Gastroesophageal sphincter (tissue), 4 donors: Measurements from ENCODE around the gene IMP3. TPM values are rescaled to one million over a fixed set of nuclear protein-coding genes. Genes with fewer than 3 reads are reported as not detected.

Experiments
- ATAC-seq: fragments of 150-250 bp; one replicate; pipeline ENCODE4 v1.9.1; 2016; ENCODE audit warnings: mild to moderate bottlenecking, moderate library complexity
- H3K27ac ChIP-seq, 4 donors: fragments of 200-600 bp; sonication (generic) in 3 of 4; 1 replicate in 3 of 4; 2 replicates in 1 of 4; pipeline ENCODE4 v1.5.1; 2016 to 2019
- H3K27me3 ChIP-seq: fragments of 200-600 bp; sonication (generic); one replicate; pipeline ENCODE4 v1.5.1; 2019
- H3K36me3 ChIP-seq, 2 donors: fragments of 200-600 bp; sonication (generic); one replicate each; pipeline ENCODE4 v1.5.1; 2019; ENCODE audit warnings: control low read depth in 1 of 2
- H3K4me1 ChIP-seq, 3 donors: fragments of 200-600 bp; sonication (generic); 1 replicate in 2 of 3; 2 replicates in 1 of 3; pipeline ENCODE4 v1.5.1; 2016 to 2019; ENCODE audit warnings: control low read depth in 2 of 3
- H3K4me3 ChIP-seq, 2 donors: fragments of 200-600 bp; sonication (generic); one replicate each; pipeline ENCODE4 v1.5.1; 2019; ENCODE audit warnings: mild to moderate bottlenecking in 1 of 2, moderate library complexity in 1 of 2
- H3K9me3 ChIP-seq, 3 donors: fragments of 200-600 bp; sonication (generic); one replicate each; pipeline ENCODE4 v1.5.1; 2017 to 2019; ENCODE audit warnings: control low read depth in 2 of 3
- CTCF ChIP-seq, 4 experiments: fragments of 200-600 bp in 2 of 4; fragments of 450-650 bp in 2 of 4; sonication (generic) in 1 of 4; IDR thresholded peaks; one replicate each; pipeline ENCODE4 v1.5.1; 2017 to 2019; ENCODE audit warnings: antibody characterized with exemption in 4 of 4, mild to moderate bottlenecking in 2 of 4, moderate library complexity in 2 of 4
- EP300 ChIP-seq: sonication (generic); formaldehyde crosslinking; IDR thresholded peaks from one replicate; pipeline ENCODE4 v1.6.1; 2017; ENCODE audit warnings: antibody characterized with exemption, mild to moderate bottlenecking
- POLR2A ChIP-seq, 2 donors: fragments of 450-650 bp; IDR thresholded peaks; one replicate each; pipeline ENCODE4 v1.6.1; 2017; ENCODE audit warnings: antibody characterized with exemption in 2 of 2, mild to moderate bottlenecking in 2 of 2, moderate library complexity in 1 of 2
- POLR2AphosphoS5 ChIP-seq: sonication (generic); formaldehyde crosslinking; IDR thresholded peaks from one replicate; pipeline ENCODE4 v1.6.1; 2017; ENCODE audit warnings: antibody characterized with exemption
- WGBS, 2 donors: methylation state at CpG; one replicate each; pipeline ENCODE4 v1.1.5; 2018; ENCODE audit warnings: low coverage in 1 of 2; 5-methylcytosine and 5-hydroxymethylcytosine counted together
- total RNA-seq, 4 donors: library from RNA; depleted of rRNA; stranded (reverse); fragments of >200 nt; gene quantifications; one replicate each; pipeline ENCODE4 v1.1.0, GENCODE V29; 2016

Gene IMP3
- total RNA-seq, 4 donors from 2014 or later = 72.8 to 94.9 (median 85.5) TPM

GRCh38 chr15:75590239-75590638 lies 49.8 kb downstream of the IMP3 start:
- Histone ChIP-seq H3K36me3 (peaks cover 0 to 48% of the 10 kb centered on the region in 2 donors), H3K4me3 (no peak overlapping the region), H3K27ac (no peak overlapping the region), H3K27me3 (no peaks in the 10 kb centered on the region), H3K4me1 (no peaks in the 10 kb centered on the region), H3K9me3 (no peaks in the 10 kb centered on the region)
- WGBS, 2 donors = 90 to 100% methylated on average over 2 of the region's 2 CpGs
- no peak for ATAC-seq
- no peak for TF ChIP-seq CTCF (IDR thresholded peaks at IDR 0.05)
- TF ChIP-seq POLR2A (IDR thresholded peaks at IDR 0.05) = no peak
- TF ChIP-seq EP300 = no peak
- no peak for TF ChIP-seq POLR2AphosphoS5

Other genes with a start within 250 kb of the IMP3 start
- 10 to 100 TPM; 31.7 to 54.8 (median 35.8) TPM for gene SIN3A, start 188.5 kb downstream of the IMP3 start, total RNA-seq
- 10 to 100 TPM; 16.3 to 30.6 (median 25.0) TPM for gene PTPN9, start 60.9 kb downstream of the IMP3 start, total RNA-seq
- 10 to 100 TPM; 18.6 to 27.3 (median 21.0) TPM for gene SNUPN, start 14.5 kb downstream of the IMP3 start, total RNA-seq
- gene SNX33, start 7.7 kb upstream of the IMP3 start, total RNA-seq = 10 to 100 TPM; 32.8 to 51.5 (median 41.2) TPM
- 100 to 1,000 TPM in 3 of 4 donors, 10 to 100 TPM in 1; 98.7 to 396 (median 151) TPM for gene CSPG4, start 72.6 kb upstream of the IMP3 start, total RNA-seq
- 10 to 100 TPM; 50.6 to 92.2 (median 65.5) TPM for gene UBE2Q2, start 203.2 kb upstream of the IMP3 start, total RNA-seq